IPS DF 4.7 (cell line): ENCODE results near the gene CCDC112.

Experiments
- DNase-seq: peaks from one replicate; pipeline ENCODE4 v3.0.0-alpha.2; 2013; ENCODE audit warnings: low spot score; ENCODE audit errors: extremely low read depth

The CCDC112 gene, protein sequence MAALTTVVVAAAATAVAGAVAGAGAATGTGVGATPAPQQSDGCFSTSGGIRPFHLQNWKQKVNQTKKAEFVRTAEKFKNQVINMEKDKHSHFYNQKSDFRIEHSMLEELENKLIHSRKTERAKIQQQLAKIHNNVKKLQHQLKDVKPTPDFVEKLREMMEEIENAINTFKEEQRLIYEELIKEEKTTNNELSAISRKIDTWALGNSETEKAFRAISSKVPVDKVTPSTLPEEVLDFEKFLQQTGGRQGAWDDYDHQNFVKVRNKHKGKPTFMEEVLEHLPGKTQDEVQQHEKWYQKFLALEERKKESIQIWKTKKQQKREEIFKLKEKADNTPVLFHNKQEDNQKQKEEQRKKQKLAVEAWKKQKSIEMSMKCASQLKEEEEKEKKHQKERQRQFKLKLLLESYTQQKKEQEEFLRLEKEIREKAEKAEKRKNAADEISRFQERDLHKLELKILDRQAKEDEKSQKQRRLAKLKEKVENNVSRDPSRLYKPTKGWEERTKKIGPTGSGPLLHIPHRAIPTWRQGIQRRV

DNA sequence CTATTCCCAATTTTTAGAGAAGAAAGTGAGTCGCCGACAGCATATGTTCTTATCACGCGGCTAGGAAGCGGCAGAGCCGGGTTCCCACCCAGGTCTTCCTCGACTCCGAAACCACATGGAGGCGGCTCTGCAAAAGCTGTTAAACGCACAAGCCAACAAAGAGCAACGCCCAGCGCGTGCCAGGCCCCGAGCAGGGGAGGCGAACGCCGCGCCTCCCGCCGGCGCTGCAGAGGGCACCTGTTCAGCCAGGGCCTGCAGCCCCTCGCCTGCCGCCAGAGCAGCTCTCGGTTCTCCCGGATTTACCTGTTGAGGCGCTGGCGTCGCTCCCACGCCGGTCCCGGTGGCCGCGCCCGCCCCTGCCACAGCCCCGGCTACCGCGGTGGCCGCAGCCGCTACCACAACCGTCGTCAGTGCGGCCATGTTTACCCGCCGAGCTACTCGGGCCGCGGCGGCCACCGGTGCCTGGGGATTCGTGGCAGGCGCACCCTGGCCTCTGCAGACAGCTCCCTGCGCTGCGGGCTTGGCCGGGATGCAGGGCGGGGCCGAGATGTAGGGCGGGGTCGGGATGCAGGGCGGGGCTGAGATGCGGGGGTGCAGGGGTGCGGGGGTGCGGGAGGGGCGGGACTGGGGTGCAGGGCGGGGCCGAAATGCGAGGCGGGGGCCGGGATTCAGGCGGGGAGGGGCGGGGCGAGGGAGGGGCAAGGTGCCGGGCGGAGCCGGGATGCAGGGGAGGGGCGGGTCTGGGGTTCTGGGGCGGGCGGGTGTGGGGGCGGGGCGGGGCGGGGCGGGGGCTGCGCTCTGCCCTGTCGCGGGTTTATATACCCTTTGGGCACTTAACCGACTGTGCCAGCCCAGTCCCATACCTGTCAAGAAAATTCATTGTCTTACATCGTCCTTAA, at the start of gene CCDC112:
Gene CCDC112 (minus strand): TSS at position 531 of the 899 bp plus-strand sequence. CDS start 111 bp downstream, at position 420.
- no peak for DNase-seq

DNA sequence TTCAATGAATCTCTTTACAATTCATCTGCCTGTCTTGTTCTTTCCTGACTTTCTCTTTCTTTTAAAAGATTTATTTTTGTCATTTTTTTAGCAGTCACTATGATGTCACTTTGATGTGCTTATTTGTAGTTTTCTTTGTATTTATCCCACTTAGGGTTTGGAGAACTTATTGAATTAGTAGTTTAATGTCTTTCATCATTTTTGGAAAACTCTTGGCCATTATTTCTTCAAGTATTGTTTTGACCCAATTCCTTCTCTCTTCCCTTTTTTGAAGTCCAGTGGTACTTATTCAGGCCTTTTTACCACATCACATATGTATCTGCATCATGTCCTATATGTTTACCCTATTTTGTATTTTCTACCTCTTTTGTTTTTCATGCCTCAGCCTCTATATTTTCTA, 48.9 kb upstream of the CCDC112 start:
- DNase-seq: no peak

DNA sequence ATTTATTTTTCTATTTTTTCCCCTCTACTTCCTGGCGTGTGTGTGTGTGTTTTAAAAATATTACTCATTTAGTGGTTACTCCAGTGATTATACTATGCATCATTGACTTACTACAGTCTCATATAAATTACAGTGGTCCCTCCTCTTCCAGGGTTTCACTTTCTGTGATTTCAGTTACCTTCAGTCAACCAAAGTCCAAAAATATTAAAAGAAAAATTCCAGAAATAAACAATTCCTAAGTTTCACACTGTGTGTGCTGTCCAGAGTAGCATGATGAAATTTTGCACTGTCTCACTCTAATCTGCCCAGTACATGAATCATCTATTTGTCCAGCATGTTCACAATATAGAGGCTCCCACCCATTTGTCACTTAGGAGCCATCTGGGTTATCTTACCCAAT, 47.4 kb upstream of the CCDC112 start:
- DNase-seq: no peak

DNA sequence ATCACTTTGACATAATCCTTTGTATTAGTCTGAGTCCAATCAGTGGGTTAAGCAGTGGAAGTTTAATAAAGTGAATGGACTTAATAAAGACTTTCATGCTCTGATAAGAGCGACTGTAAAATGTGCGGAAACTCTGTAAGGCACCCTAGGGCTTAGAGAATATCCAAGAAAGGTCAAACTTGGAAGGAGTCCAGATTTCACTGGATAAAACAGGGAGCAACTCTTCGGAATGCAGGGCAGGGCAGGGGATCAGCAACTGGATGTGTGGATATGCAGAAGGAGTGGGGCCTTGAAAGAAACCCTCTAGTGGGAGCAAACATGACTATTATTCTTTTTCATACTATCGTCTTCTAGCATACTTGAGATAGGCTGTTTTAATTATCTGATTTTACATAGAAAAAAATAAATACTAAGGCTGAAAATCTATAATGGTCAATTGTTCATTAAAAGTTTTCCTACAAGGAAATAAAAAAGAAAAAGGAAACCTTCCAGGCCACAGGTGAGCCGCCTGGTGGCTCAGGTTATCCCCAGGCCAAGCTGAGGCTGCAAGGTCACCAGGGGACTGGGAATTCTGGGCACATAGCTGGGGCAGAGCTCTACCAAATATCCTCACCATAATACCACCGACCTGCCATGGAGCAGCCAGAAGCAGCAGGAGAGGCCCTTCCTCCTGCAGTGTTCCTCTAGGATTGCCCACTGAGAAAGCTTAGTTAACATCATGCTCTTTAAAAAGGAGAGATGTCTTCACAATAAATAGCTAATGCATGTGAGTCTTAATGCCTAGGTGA, 46.3 kb upstream of the CCDC112 start:
- no peak for DNase-seq

DNA sequence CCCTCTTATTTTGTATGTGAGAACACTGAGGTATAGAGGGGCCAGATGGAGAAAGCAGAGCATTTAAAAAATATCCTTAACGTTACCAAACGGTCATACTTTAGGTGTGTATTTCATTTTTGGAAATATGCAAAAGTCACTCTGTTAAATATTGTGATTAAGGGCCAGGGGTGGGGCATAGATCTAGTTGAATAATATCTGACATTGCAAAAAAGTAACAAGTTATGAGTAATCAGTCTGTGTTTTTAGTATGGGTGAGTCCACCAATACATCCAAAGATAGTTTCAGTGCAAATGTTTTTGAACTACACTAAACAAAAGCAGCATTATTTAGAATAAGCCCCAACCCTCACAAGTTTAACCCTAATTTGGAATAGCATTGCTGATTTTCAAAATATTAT, 45.3 kb upstream of the CCDC112 start:
- DNase-seq: no peak

DNA sequence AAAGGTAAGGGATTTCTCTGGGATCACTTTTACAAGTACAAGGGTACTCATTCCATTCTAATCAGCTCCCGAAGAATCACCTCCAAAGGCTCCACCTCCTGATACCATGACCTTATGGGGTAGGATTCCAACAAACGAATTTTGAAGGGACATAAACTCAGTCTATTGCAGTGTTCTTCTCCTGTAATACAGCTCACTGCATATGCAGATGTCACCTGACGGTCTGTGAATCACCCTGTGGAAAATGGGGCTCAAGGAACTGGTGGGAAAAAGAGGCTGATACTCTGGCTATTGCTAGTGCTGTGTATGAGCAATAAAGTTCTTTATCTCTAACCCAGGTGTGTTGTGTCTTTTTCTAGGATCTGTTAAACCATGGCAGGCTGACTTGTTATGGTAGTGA, 42.4 kb upstream of the CCDC112 start:
- DNase-seq: no peak

DNA sequence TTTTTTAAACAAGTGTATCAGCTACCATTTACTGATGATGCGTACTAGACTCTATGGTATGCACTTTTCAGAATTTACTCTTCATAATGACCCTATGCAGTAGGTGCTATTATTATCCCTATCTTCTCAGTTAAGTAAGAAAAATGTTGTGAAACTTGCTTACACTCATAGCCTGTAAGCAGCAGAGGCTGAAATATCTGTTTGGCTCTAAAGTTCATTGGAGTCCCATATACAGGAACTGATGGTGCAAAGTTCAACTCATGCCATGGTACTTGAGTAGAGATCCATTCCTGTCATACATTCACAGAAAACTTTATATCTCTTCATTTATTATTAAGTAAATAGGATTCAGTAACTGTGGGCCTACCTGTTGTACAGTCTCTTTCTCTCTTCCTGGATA, 41.4 kb upstream of the CCDC112 start:
- DNase-seq: no peak

DNA sequence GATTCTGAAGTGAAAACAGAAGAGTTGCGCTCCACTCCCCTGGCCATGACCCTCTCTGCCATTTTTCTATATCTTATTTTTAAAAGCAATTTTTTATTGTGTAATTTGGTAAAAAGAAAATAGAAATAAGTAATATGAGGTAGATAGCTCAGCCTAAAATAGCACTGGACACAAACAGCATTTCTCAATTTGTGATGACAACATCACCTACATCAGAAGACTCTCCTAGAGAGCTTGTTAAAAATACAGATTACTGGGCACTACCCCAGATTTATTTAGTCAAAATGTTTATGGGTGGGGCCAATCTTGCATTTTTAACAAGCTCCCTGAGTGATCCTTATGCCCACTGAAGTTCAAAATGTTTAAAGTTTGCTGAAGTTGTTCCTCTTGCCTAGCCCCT, 40.5 kb upstream of the CCDC112 start:
- DNase-seq: no peak

DNA sequence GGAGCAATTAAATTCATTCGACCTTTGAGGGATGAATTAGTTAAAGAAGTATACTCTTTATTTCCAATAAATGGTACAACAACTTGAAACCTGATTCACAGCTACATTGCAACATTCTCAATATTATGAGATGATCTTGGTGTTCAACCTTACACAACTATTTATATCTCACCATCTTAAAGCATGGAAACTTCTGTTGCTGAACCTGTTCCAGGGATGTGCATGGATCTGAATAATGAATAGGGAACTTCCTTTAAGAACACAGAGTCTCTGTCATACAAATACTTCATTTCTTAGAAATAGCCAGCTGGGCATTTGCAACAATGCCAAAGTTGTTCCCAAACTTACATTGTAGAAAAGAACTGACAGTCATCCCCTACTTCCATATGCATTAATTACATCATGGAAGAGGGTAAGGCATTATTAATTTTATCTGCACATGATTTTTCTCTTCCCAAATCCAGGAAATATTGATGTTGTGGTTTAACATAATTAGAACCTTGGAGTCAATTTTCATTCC, 39.8 kb upstream of the CCDC112 start:
- no peak for DNase-seq

DNA sequence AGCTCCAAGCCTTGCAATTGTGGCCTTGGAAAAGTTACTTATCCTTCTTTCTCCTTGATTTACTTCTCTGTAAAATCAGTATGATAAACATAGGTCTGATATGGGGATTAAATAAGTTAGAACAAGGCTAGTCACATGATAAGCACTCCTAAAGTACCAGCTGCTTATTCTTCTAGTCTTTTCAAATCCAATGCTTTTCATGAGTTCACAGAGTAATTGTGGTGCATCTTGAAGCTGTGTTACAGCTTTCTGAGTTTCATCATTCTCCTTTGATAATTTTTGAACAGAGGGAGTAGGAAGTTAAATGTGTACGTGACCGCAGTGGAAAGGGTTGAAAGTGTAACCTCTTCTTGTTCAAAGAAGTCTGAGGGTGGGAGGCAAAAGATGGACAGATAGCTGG, 38.8 kb upstream of the CCDC112 start:
- DNase-seq: no peak

DNA sequence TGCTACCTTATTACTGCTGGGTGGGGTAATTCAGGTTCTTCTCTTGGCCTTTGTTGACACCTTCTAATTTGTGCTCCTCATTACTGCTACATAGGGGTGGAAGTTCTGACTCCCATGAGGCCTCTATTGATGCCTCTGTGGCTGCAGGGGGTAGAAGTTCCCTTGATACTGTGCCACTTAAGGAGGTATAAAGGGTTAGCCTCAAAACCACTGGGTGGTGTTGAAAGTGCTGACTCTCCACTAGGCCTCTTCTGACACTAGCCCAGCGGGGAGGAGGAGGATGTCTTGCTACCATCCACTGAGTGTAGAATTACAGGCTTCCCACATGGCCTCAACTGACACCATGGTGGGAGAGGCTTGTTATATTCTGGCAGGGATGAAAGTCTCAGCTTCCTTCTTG, 36.7 kb upstream of the CCDC112 start:
- DNase-seq: no peak

DNA sequence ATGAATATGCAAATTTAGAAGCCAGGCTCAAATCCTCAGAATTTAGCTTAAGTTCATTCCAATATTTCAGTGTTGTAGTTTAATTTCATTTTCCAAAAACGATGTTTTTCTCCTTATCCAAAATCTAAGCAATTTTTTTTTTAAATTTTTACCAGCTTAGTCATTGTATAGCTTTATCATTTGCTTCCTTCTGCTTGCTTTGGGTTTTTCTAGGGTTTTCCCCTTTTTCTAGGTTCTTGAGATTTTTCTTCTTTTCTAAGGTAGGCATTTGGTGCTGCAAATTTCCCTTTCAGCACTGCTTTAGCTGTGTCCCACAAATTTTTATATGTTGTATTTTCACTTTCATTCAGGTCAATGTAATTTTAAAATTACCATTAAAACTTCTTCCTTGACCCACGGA, 34.4 kb upstream of the CCDC112 start:
- DNase-seq: no peak

DNA sequence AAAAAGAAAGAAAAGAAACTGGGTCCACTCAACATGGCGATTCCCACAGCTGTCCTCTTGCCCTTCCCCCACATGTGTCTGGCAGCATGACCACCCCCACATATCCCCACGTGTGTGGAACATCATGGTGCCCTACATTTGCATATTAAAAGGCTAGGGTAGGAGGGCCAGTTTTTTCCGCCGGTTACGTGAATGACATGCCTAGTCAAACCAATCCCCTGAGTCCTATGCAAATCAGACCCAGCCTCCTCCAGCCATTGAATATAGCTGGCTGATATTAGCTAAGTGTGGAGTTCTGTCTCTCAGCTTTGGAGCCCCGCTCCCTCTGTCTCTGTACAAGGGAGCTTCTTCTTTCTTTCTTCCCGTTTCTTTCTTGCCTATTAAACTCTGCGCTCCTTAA, 33.0 kb upstream of the CCDC112 start:
- peak; percentile 41 for DNase-seq

DNA sequence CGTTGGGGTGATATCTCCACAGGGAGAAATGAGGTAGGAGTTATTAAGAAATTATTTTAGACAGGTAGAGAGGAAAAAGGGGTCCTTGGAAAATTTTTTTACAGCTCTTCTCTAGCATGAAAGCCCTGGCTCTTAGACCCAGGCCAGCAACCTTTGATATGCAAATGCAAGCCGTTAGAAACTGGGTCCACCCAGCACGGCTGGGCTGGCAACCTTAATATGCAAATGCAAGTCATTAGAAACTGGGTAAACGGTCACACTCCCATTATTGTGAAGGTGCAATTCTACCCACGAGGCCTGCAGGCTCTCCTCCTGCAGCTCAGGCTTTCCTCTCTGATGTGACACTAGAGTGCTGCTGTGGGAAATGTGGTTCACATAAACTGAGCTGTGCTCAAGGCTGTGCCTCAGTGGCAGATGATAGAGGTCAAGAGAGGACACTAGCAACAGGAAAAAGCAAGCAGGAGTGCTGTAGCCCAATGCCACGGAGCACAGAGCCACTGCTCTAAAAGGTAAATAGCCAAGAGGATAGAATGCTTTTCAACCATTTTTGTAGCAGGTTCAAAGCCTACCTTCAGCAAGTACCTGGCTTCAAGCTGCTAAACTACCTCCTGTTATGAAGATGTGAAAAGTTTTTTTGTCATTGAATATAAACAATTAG, 32.3 kb upstream of the CCDC112 start:
- peak; percentile 30 for DNase-seq

DNA sequence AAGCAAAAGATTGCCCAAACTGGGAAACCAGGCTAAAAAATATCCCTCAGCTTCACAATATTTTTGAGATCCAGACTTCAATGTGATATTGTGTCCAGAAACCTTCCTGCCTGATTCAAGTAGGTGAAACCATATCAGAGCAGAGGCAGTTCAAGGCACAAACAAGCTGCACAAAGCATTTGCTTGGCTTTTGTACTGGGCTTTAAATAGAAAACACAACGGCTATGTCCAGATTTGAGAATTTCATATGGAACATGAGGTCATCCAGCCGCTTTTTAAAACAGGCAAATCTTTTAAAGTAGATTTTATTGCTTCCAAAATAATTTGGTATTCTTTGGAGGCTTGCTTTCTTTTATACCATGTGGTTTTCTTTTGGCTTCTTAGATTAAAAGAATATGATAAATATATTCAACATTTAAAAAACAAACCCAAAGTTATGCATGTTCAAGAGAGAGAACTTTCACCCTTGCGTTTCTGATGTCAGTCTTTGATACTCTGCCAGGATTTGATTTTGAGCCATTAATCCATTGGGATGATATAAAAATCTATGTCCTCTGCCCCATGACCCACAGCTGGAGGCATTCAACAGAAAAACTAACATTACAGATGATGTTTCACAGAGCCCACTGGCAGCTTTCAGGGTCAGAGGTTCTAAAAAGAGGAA, 29.0 kb upstream of the CCDC112 start:
- no peak for DNase-seq

DNA sequence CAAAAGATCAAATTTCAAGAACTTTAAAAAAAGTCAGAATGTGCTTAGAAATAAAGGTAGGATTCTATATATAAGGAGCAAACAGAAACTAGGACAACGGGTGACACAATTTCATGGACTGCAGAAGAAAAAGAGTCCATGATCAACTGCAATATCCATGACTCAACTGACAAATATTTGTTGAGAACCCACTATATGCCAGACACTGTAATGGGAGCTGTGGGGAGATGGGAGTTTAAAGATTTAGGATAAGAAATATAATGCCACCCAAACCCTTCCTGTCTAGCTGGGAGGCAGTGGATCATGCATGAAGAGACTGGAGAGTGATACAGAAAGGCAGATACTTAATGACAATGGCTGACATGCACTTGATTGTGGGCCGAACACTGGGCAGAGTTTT, 27.6 kb upstream of the CCDC112 start:
- no peak for DNase-seq

DNA sequence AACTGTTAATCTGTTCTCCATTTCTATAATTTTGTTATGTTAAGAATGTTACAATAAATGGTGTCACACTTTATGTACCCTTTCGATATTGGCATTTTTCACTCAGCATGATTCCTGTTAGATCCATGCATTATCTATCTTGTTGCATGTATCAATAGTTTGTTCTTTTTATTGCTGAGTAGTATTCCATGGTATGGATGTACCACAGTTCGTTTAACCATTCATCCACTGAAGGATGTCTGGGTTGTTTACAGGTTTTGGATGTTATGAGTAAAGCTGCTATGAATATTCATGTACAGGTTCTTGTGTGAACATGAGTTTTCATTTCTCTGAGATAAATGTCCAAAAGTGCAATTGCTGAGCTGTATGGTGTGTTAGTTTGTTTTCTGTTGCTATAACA, 26.3 kb upstream of the CCDC112 start:
- no peak for DNase-seq

DNA sequence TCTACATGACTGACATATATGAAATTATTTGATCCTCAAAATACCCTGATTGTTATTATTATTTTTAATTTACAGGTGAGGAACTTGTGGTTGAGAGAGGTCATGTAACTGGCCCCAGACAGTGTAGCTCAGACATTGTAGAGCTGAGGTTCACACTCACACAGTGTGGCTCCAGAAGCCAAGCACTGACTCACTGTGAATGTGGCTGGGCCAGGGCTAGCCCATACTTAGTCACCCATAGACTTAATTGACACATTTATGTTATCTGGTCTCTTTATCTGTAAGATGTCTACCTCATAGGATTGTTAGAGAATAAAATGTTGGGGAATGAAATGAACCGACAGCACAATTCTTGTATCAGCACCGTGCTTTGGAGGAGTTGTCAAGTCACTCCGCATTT, 24.9 kb upstream of the CCDC112 start:
- DNase-seq: no peak

DNA sequence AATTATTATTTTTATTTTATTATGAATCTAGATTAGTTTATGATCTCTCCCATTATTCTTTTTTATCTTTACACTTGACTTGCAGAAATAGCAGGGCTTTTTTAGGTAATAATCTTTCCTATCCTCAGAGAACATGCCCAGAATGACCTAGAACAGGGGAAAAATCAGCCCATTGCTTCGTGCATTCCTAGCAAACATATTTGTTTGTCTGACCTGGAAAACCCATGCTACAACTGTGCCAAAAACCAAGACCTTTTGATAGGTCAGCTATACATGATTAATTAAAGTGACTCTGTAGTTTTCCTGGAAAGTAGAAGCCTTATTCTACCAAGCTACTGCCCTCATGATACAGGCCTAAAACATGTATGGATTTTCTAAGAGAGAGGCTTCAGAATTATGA, 24.1 kb upstream of the CCDC112 start:
- DNase-seq: no peak

DNA sequence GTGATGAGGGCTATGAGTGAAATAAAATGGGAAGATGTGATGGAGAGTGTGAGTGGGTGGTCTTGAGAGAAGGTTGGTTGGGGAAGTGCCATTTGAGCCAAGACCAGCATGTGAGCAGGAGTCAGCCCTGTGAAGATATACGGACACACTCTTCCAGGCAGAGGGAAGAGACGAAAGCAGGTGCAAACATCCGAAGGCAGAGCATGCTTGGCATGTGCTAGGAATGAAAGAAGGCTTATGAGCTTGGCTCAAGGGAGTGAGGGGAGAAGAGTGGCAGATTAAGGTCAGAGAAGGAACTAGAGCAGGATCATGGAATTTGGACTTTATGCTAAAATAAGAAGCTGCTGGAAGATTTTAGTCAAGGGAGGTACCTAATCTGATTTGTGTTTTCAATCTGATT, 23.6 kb upstream of the CCDC112 start:
- no peak for DNase-seq
